OCI-LY7 (cell line): Measurements from ENCODE around the gene ABCB9. TPM values are rescaled to one million over a fixed set of nuclear protein-coding genes. Genes with fewer than 3 reads are reported as not detected.

ENCODE experiments used
- BruUV-seq: library from RNA; stranded (reverse); fragments of 400-500 nt; replicated peaks from 2 replicates; lab custom pipeline; 2021; lab: Mats Ljungman, UMichigan
- CTCF ChIA-PET: fragments of 300-600 bp; sonication (Branson Sonifier 250); formaldehyde crosslinking; loops from one replicate; lab custom pipeline; 2022; ENCODE audit warnings: antibody characterized with exemption; ENCODE audit not compliant: unreplicated experiment; lab: Charles Lee
- POLR2A ChIA-PET: fragments of 300-600 bp; sonication (Branson Sonifier 250); formaldehyde crosslinking; loops from one replicate; lab custom pipeline; 2022; ENCODE audit warnings: antibody characterized with exemption; lab: Charles Lee
- DNase-seq: peaks from one replicate; pipeline ENCODE4 v3.0.0-alpha.2; 2015; ENCODE audit warnings: low spot score
- H2AFZ ChIP-seq: fragments of 200-600 bp; sonication (generic), shearing (Covaris generic); 2 replicates; pipeline ENCODE4 v1.6.1; 2014; ENCODE audit warnings: mild to moderate bottlenecking, antibody characterized with exemption, low read length, moderate library complexity
- H3K27ac ChIP-seq: fragments of 200-600 bp; sonication (generic); 2 replicates; pipeline ENCODE4 v1.5.1; 2014; ENCODE audit warnings: mixed run types, low read depth, mild to moderate bottlenecking, moderate library complexity, low read length, inconsistent platforms; ENCODE audit not compliant: poor library complexity, severe bottlenecking
- H3K36me3 ChIP-seq: fragments of 200-600 bp; sonication (generic); 2 replicates; pipeline ENCODE4 v1.6.1; 2014; ENCODE audit warnings: mild to moderate bottlenecking, antibody characterized with exemption, low read length, moderate library complexity, mixed read lengths; ENCODE audit not compliant: insufficient read depth
- H3K4me1 ChIP-seq: fragments of 200-600 bp; sonication (generic); 2 replicates; pipeline ENCODE4 v1.5.1; 2014; ENCODE audit warnings: mild to moderate bottlenecking, low read length; ENCODE audit not compliant: insufficient read depth, poor library complexity, severe bottlenecking
- H3K4me2 ChIP-seq: fragments of 200-600 bp; sonication (generic); 2 replicates; pipeline ENCODE4 v1.6.1; 2014; ENCODE audit warnings: mild to moderate bottlenecking, low read length
- H3K4me3 ChIP-seq: fragments of 200-600 bp; sonication (generic); 2 replicates; pipeline ENCODE4 v1.5.1; 2014; ENCODE audit warnings: mild to moderate bottlenecking, low read depth, low read length; ENCODE audit not compliant: poor library complexity, severe bottlenecking
- H3K79me2 ChIP-seq: fragments of 200-600 bp; sonication (generic); 2 replicates; pipeline ENCODE4 v1.6.1; 2016; ENCODE audit warnings: low read depth, mild to moderate bottlenecking, low read length, moderate library complexity, mixed read lengths; ENCODE audit not compliant: insufficient read depth
- H3K9me2 ChIP-seq: fragments of 200-600 bp; sonication (generic); 2 replicates; pipeline ENCODE4 v1.6.1; 2016; ENCODE audit warnings: mild to moderate bottlenecking, low read length, mixed read lengths; ENCODE audit not compliant: insufficient read depth
- H3K9me3 ChIP-seq: fragments of 200-600 bp; sonication (generic); 2 replicates; pipeline ENCODE4 v1.6.1; 2014; ENCODE audit warnings: mild to moderate bottlenecking, mixed run types, low read length, mixed read lengths
- H4K20me1 ChIP-seq: fragments of 200-600 bp; sonication (generic); 2 replicates; pipeline ENCODE4 v1.6.1; 2014; ENCODE audit warnings: mild to moderate bottlenecking, antibody characterized with exemption, low read length, moderate library complexity, mixed read lengths; ENCODE audit not compliant: insufficient read depth
- CTCF ChIP-seq: fragments of 200-600 bp; sonication (generic); conservative IDR thresholded peaks from 2 replicates; pipeline ENCODE4 v1.5.1; 2014; ENCODE audit warnings: mild to moderate bottlenecking, antibody characterized with exemption, low read length, moderate library complexity, mixed read lengths
- EZH2phosphoT487 ChIP-seq: fragments of 200-600 bp; sonication (generic); IDR thresholded peaks from 2 replicates; pipeline ENCODE4 v1.6.1; 2018; ENCODE audit warnings: low read depth, borderline replicate concordance, mild to moderate bottlenecking, mixed run types, antibody characterized with exemption, low read length, moderate library complexity, mixed read lengths
- intact Hi-C: fragments of 100-400 bp; cut with micrococcal nuclease; formaldehyde crosslinking; loops from one replicate; pipeline ENCODE4 v1.10.0; 2022; ENCODE audit not compliant: unreplicated experiment
- total RNA-seq, 2 experiments: library from RNA; depleted of rRNA in 1 of 2; stranded (reverse); fragments of >200 nt in 1 of 2; shearing (Covaris generic) in 1 of 2; gene quantifications; 2 replicates each; pipeline ENCODE4 v1.2.3, GENCODE V29; 2014 to 2022

Gene ABCB9
- total RNA-seq, 2 experiments from 2014 or later: 4.0 to 7.9 TPM

DNA sequence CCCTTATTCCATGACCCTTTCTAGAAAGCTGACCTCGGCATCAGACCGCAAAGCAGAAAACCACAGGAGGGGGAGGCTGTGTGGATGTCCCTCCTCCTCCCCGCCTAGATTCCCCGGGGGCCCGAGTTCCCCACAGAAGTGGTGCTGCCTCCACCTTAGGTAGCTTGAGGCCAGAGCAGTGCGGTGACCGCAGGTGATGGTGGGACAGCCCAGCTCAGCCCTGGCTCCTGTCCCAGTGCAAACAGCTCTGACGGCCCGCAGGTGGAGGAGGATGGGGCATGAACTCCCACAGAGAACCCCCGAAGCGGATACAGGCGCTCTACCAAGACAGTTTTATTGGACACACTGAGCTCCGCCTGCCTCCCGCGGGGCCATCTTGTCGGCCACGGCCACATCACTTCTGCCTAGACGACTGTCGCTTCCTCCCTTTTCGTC, 33.7 kb upstream of the ABCB9 start:
- Histone ChIP-seq H3K4me3 (no peak overlapping the region), H3K9me3 (no peaks in the 10 kb centered on the region), H3K27ac (no peak overlapping the region), H3K36me3 (no peaks in the 10 kb centered on the region), H3K79me2 (no peaks in the 10 kb centered on the region), H3K4me1 (no peaks in the 10 kb centered on the region), H2AFZ (no peak overlapping the region), H4K20me1 (no peaks in the 10 kb centered on the region), H3K4me2 (no peak overlapping the region), H3K9me2 (no peaks in the 10 kb centered on the region)
- no TSS peak for BruUV-seq
- DNase-seq: no peak
- intact Hi-C loops: no loop called here
- ChIA-PET POLR2A (no interaction called here), CTCF (no interaction called here)
- TF ChIP-seq CTCF (no peak), EZH2phosphoT487 (no peak)

DNA sequence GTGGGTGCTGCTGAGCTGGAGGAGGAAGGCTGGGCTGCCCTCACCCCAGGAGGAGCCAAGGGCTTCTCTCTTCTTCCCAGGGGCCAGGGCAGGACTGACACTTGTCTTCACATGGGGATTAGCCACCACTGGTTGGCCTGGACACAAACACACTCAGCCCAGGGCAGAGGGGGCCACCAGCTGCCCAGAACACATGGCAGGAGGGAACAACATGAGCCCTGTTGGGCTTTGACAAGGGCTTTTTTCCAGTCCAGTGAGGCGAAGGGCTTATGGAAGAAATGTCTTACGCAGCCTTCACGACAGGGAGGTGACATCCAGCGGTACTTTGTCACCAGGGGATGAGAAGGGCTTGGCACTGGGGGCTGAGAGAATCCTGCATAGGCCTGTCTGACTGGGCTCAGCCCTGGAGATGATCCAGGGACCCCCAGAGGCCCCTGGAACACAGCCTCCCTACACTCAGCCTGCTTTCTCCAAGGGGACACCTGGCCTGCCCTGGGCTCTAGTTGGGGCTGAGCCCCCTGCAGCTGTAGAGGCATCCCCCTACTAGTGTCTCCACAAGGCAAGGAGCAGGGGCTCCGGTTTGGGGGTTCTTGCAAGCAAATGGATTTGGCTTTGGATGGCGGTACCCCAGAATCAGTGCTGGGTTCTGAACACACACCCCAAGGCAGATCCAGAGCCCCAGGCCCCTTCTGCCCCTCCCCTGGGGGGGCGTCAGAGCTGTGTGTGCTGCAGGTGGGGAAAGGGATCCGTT, 33.1 kb upstream of the ABCB9 start:
- H3K36me3 ChIP-seq: no peaks in the 10 kb centered on the region
- no TSS peak for BruUV-seq
- H3K4me2 ChIP-seq: no peak overlapping the region
- no peak overlapping the region for H3K27ac ChIP-seq
- no peak overlapping the region for H3K4me3 ChIP-seq
- TF ChIP-seq CTCF: no peak
- intact Hi-C loops: no loop called here
- H4K20me1 ChIP-seq: no peaks in the 10 kb centered on the region
- no peak for DNase-seq
- H3K4me1 ChIP-seq: no peaks in the 10 kb centered on the region
- POLR2A ChIA-PET: no interaction called here
- no peaks in the 10 kb centered on the region for H3K9me2 ChIP-seq
- H2AFZ ChIP-seq: no peak overlapping the region
- CTCF ChIA-PET: no interaction called here
- H3K79me2 ChIP-seq: no peaks in the 10 kb centered on the region
- no peaks in the 10 kb centered on the region for H3K9me3 ChIP-seq

DNA sequence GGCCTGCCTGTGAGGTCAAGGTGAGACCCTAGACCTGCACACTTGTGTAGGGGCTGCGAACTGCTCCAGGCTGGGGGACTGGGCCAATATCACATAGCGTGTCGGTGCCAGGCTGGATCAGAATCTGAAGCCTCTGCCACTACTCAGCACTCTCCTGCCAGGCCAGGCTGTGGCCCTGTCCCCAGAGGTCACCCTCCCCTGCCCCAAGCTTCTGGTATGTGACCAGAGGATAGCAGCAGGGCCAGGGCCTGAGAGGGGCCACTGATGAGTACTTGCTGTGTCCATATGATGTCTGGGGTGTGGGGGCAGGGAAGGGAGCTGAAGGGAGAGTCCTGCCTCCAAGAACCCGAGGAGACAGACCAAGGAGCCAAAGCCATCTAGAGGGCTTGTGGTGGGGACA, 32.1 kb upstream of the ABCB9 start:
- no peak for TF ChIP-seq CTCF
- TF ChIP-seq EZH2phosphoT487: no peak
- no peaks in the 10 kb centered on the region for H3K9me2 ChIP-seq
- no TSS peak for BruUV-seq
- H3K9me3 ChIP-seq: no peaks in the 10 kb centered on the region
- H4K20me1 ChIP-seq: no peaks in the 10 kb centered on the region
- no peak overlapping the region for H3K4me2 ChIP-seq
- intact Hi-C loops: no loop called here
- ChIA-PET CTCF (no interaction called here), POLR2A (interaction anchor here (0.7 kb wide), 1 partner anchor 8 kb away, joined by 5 read pairs; no protein-coding TSS in a partner anchor)
- H3K36me3 ChIP-seq: no peaks in the 10 kb centered on the region
- no peak overlapping the region for H3K27ac ChIP-seq
- H2AFZ ChIP-seq: no peak overlapping the region
- no peaks in the 10 kb centered on the region for H3K79me2 ChIP-seq
- H3K4me1 ChIP-seq: no peaks in the 10 kb centered on the region
- H3K4me3 ChIP-seq: no peak overlapping the region
- no peak for DNase-seq
